ENCODE results near the gene SIM2. TPM values are rescaled to one million over a fixed set of nuclear protein-coding genes. Genes with fewer than 3 reads are reported as not detected.

Gene SIM2
- total and polyA plus RNA-seq, 8 donors = 1.2 to 1.6 (median 1.4) TPM; not detected in 2

DNA sequence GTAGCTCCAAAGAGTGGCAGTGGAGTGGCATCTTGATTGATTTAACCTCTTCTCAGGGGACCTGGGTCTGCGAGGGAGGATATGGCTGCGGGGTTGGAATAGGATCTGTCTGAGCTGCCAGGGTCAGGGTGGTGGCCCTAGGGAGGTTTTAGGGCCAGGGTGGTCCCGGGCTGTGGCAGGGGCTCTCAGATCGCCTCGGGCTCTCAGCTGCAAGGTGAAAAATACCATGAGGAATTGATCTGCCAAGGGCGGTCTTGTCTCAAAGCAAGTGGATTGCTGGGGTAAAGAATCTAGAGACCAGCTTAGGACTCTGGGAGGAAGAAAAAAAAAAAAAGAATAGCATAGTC is 3.7 kb downstream of the SIM2 start:
- intact Hi-C loops (cut with DNase I) = no loop called here
- Histone ChIP-seq H3K4me3 (no peak overlapping the region), H3K36me3 (no peaks in the 10 kb centered on the region), H3K27me3 (peaks cover 100% of the 10 kb centered on the region in 2 donors), H3K9me3 (no peaks in the 10 kb centered on the region), H3K4me1 (peaks cover 17 to 53% of the 10 kb centered on the region in 2 donors), H3K27ac (no peak overlapping the region)
- ATAC-seq (no peak), DNase-seq (no peak)
- TF ChIP-seq CTCF (IDR thresholded peaks at IDR 0.05) = no peak

DNA sequence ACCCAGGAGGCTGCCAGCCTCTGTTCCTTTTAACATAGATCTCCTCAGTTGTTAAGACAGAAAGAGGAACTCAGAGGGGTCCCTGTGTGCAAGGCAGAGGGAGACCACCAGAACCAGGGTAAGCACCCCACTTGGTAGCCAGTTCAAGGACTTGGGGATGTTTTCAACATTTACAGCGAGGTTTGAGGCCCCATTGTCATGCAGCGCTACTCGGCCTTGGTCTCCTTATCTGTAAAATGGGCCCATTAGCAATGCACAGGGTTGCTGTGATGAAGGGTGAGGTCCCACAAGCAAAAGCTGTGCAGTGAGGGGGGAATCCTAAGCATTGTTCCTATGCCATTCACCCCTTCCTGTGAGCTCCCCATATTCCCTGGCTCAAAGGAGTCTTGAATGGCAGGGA is 4.2 kb downstream of the SIM2 start:
- no peak overlapping the region for H3K4me3 ChIP-seq
- no peaks in the 10 kb centered on the region for H3K9me3 ChIP-seq
- intact Hi-C loops (cut with DNase I) = no loop called here
- no peak for TF ChIP-seq CTCF (IDR thresholded peaks at IDR 0.05)
- ATAC-seq = no peak
- DNase-seq = no peak
- no peaks in the 10 kb centered on the region for H3K36me3 ChIP-seq
- peaks cover 100% of the 10 kb centered on the region in 2 donors for H3K27me3 ChIP-seq
- peaks cover 16 to 51% of the 10 kb centered on the region in 2 donors for H3K4me1 ChIP-seq
- H3K27ac ChIP-seq = no peak overlapping the region

GRCh38 chr21:36703626-36704280 is 4.8 kb downstream of the SIM2 start:
- H3K4me1 ChIP-seq = peaks cover 10 to 51% of the 10 kb centered on the region in 2 donors

DNA sequence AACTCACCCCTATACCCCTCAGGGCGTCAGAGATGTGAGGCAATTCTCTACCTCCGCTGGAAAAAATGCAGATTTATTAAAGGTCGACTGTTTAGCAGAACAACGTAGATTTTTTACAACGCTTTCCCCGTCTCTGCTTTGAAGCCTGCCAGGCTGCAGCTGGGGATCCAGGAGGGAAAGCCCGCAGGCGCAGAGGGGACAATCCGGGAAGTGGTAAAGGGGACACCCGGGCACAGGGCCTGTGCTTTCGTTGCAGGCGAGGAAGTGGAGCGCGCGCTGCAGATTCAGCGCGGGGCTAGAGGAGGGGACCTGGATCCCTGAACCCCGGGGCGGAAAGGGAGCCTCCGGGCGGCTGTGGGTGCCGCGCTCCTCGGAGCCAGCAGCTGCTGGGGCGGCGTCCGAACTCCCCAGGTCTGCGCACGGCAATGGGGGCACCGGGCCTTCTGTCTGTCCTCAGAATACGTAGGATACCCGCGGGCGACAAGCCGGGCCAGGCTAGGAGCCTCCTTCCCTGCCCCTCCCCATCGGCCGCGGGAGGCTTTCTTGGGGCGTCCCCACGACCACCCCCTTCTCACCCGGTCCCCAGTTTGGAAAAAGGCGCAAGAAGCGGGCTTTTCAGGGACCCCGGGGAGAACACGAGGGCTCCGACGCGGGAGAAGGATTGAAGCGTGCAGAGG is 5.5 kb downstream of the SIM2 start:
- H3K9me3 ChIP-seq = no peaks in the 10 kb centered on the region
- peaks cover 100% of the 10 kb centered on the region in 2 donors for H3K27me3 ChIP-seq
- H3K27ac ChIP-seq = no peak overlapping the region
- no peak for TF ChIP-seq CTCF (IDR thresholded peaks at IDR 0.05)
- H3K36me3 ChIP-seq = no peaks in the 10 kb centered on the region
- ATAC-seq (no peak), DNase-seq (peak in 1 of 4 donors; percentile 72)
- no peak overlapping the region for H3K4me3 ChIP-seq
- intact Hi-C loops (cut with DNase I) = no loop called here
- H3K4me1 ChIP-seq = peaks cover 5 to 51% of the 10 kb centered on the region in 2 donors

More at GRCh38 chr21:36703626-36704280, 4.8 kb downstream of the SIM2 start:
- Histone ChIP-seq H3K36me3 (no peaks in the 10 kb centered on the region), H3K9me3 (no peaks in the 10 kb centered on the region), H3K4me3 (no peak overlapping the region), H3K27me3 (peaks cover 100% of the 10 kb centered on the region in 2 donors), H3K27ac (no peak overlapping the region)
- DNase-seq (no peak), ATAC-seq (no peak)
- intact Hi-C loops (cut with DNase I) = no loop called here
- no peak for TF ChIP-seq CTCF (IDR thresholded peaks at IDR 0.05)

GRCh38 chr21:36704958-36705678 is 6.2 kb downstream of the SIM2 start:
- peaks cover 100% of the 10 kb centered on the region in 2 donors for H3K27me3 ChIP-seq
- TF ChIP-seq CTCF (IDR thresholded peaks at IDR 0.05) = no peak
- intact Hi-C loops (cut with DNase I) = no loop called here
- H3K9me3 ChIP-seq = no peaks in the 10 kb centered on the region
- no peak for DNase-seq
- ATAC-seq = no peak
- H3K27ac ChIP-seq = no peak overlapping the region
- H3K4me1 ChIP-seq = peaks cover 5 to 46% of the 10 kb centered on the region in 2 donors
- H3K4me3 ChIP-seq = no peak overlapping the region
- H3K36me3 ChIP-seq = no peaks in the 10 kb centered on the region

Measured in left lung (tissue), 10 donors.